Neural progenitor cell (in vitro differentiated cells): ENCODE data around the gene CERS3.

ENCODE experiments used
- EZH2 ChIP-seq: fragments of 200-600 bp; sonication (generic); IDR thresholded peaks from 2 replicates; pipeline ENCODE4 v1.6.1; 2017; ENCODE audit warnings: antibody characterized with exemption, mild to moderate bottlenecking, moderate library complexity
- TF ChIP-seq, protein P1 (sequence below): fragments of 200-600 bp; sonication (generic); IDR thresholded peaks from 2 replicates; pipeline ENCODE4 v1.5.1; 2017; ENCODE audit warnings: antibody characterized with exemption, mild to moderate bottlenecking

- TF ChIP-seq, protein P1, sequence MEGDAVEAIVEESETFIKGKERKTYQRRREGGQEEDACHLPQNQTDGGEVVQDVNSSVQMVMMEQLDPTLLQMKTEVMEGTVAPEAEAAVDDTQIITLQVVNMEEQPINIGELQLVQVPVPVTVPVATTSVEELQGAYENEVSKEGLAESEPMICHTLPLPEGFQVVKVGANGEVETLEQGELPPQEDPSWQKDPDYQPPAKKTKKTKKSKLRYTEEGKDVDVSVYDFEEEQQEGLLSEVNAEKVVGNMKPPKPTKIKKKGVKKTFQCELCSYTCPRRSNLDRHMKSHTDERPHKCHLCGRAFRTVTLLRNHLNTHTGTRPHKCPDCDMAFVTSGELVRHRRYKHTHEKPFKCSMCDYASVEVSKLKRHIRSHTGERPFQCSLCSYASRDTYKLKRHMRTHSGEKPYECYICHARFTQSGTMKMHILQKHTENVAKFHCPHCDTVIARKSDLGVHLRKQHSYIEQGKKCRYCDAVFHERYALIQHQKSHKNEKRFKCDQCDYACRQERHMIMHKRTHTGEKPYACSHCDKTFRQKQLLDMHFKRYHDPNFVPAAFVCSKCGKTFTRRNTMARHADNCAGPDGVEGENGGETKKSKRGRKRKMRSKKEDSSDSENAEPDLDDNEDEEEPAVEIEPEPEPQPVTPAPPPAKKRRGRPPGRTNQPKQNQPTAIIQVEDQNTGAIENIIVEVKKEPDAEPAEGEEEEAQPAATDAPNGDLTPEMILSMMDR = no peak
- TF ChIP-seq EZH2 = no peak
These were observed 60.5 kb downstream of the CERS3 start for GRCh38 chr15:100468285-100468684.
